Liver (tissue), 9 donors: ENCODE results near the gene UBE2L3. TPM values are rescaled to one million over a fixed set of nuclear protein-coding genes. Genes with fewer than 3 reads are reported as not detected.
"Not testable (repeated sequence)": the region's sequence is repeated elsewhere in the genome, so short reads cannot be mapped to it uniquely, and the experiment has no call there.

ENCODE experiments used
- DNase-seq: peaks from one replicate; pipeline ENCODE4 v3.0.0-alpha.2; 2017; ENCODE audit warnings: low spot score
- H3K27ac ChIP-seq, 2 donors: one replicate each; pipeline ENCODE4 v1.7.0; 2013; ENCODE audit warnings: inconsistent platforms in 2 of 2, low read length in 2 of 2, control low read depth in 1 of 2, low read depth in 1 of 2, mild to moderate bottlenecking in 1 of 2
- H3K27me3 ChIP-seq, 4 donors: one replicate each; pipeline versions ENCODE4 v1.6.1 to v1.7.0; 2013; ENCODE audit warnings: low read length in 3 of 4, inconsistent platforms in 1 of 4, mild to moderate bottlenecking in 1 of 4, moderate library complexity in 1 of 4; ENCODE audit not compliant: control insufficient read depth in 4 of 4, insufficient read depth in 4 of 4
- H3K36me3 ChIP-seq, 4 donors: one replicate each; pipeline versions ENCODE4 v1.6.1 to v1.7.0; 2013; ENCODE audit warnings: low read length in 3 of 4, mild to moderate bottlenecking in 3 of 4, low read depth in 1 of 4, moderate library complexity in 1 of 4; ENCODE audit not compliant: control insufficient read depth in 4 of 4, insufficient read depth in 3 of 4
- H3K4me1 ChIP-seq, 4 donors: one replicate each; pipeline versions ENCODE4 v1.6.1 to v1.7.0; 2013; ENCODE audit warnings: low read length in 3 of 4, mild to moderate bottlenecking in 3 of 4, moderate library complexity in 1 of 4; ENCODE audit not compliant: control insufficient read depth in 4 of 4, insufficient read depth in 4 of 4
- H3K4me3 ChIP-seq, 3 donors: one replicate each; pipeline versions ENCODE4 v1.6.1 to v1.7.0; 2013; ENCODE audit warnings: low read length in 3 of 3, control low read depth in 1 of 3, low read depth in 1 of 3, mild to moderate bottlenecking in 1 of 3
- H3K9ac ChIP-seq, 2 donors: one replicate each; pipeline ENCODE4 v1.7.0; 2013; ENCODE audit warnings: low read length in 2 of 2, mild to moderate bottlenecking in 2 of 2, moderate library complexity in 2 of 2, control low read depth in 1 of 2, low read depth in 1 of 2
- H3K9me3 ChIP-seq, 4 donors: one replicate each; pipeline versions ENCODE4 v1.6.1 to v1.7.0; 2013; ENCODE audit warnings: low read length in 3 of 4; ENCODE audit not compliant: control insufficient read depth in 4 of 4
- CTCF ChIP-seq: fragments of 150-350 bp; IDR thresholded peaks from 2 replicates; pipeline ENCODE4 v1.5.1; 2017; ENCODE audit warnings: improper control_type of control experiment, low read depth, low read length; ENCODE audit not compliant: missing input control
- EGR1 ChIP-seq, 2 donors: IDR thresholded peaks; 2 replicates each; pipeline ENCODE4 v1.6.1; 2016 to 2018; ENCODE audit warnings: antibody characterized with exemption in 2 of 2, low read depth in 2 of 2
- FOXA1 ChIP-seq: IDR thresholded peaks from 2 replicates; pipeline ENCODE4 v1.6.1; 2016; ENCODE audit warnings: antibody characterized with exemption
- FOXA2 ChIP-seq: IDR thresholded peaks from 2 replicates; pipeline ENCODE4 v1.6.1; 2016; ENCODE audit warnings: antibody characterized with exemption
- HNF4A ChIP-seq, 2 donors: conservative IDR thresholded peaks; 2 replicates each; pipeline ENCODE4 v1.6.1; 2016; ENCODE audit warnings: antibody characterized with exemption in 2 of 2, mild to moderate bottlenecking in 2 of 2
- HNF4G ChIP-seq: IDR thresholded peaks from 2 replicates; pipeline ENCODE4 v1.6.1; 2016; ENCODE audit warnings: antibody characterized with exemption
- JUND ChIP-seq, 2 donors: IDR thresholded peaks; 2 replicates each; pipeline ENCODE4 v1.6.1; 2016; ENCODE audit warnings: antibody characterized with exemption in 2 of 2
- MAX ChIP-seq: IDR thresholded peaks from 2 replicates; pipeline ENCODE4 v1.6.1; 2016; ENCODE audit warnings: antibody characterized with exemption
- NR2F2 ChIP-seq: IDR thresholded peaks from 2 replicates; pipeline ENCODE4 v1.6.1; 2016; ENCODE audit warnings: antibody characterized with exemption
- RAD21 ChIP-seq, 2 donors: IDR thresholded peaks; 2 replicates each; pipeline ENCODE4 v1.6.1; 2016; ENCODE audit warnings: antibody characterized with exemption in 2 of 2, mild to moderate bottlenecking in 2 of 2
- RXRA ChIP-seq, 2 donors: IDR thresholded peaks; 2 replicates each; pipeline ENCODE4 v1.6.1; 2017 to 2018; ENCODE audit warnings: antibody characterized with exemption in 2 of 2, mild to moderate bottlenecking in 1 of 2
- SP1 ChIP-seq: IDR thresholded peaks from 2 replicates; pipeline ENCODE4 v1.6.1; 2018; ENCODE audit warnings: antibody characterized with exemption, mild to moderate bottlenecking
- TAF1 ChIP-seq: conservative IDR thresholded peaks from 2 replicates; pipeline ENCODE4 v1.6.1; 2016; ENCODE audit warnings: antibody characterized with exemption, mild to moderate bottlenecking
- YY1 ChIP-seq: IDR thresholded peaks from 2 replicates; pipeline ENCODE4 v1.6.1; 2016; ENCODE audit warnings: antibody characterized with exemption, mild to moderate bottlenecking
- ZBTB33 ChIP-seq: IDR thresholded peaks from 2 replicates; pipeline ENCODE4 v1.6.1; 2016; ENCODE audit warnings: antibody characterized with exemption
- WGBS: extraction: QIAGEN DNeasy Blood & Tissue Kit; methylation state at CpG from one replicate; pipeline ENCODE4 v1.1.7; 2013; 5-methylcytosine and 5-hydroxymethylcytosine counted together
- polyA plus RNA-seq, 2 donors: library from polyadenylated mRNA; stranded (reverse) in 1 of 2; unstranded in 1 of 2; fragments of 200-250 nt in 1 of 2; fragments of >200 nt in 1 of 2; fragmentation: Nextera tagmentation in 1 of 2; extraction: Ambion mirVana in 1 of 2; gene quantifications; one replicate each; pipeline versions ENCODE4 v1.2.1 to v1.2.3, GENCODE V29; 2013 to 2015
- total RNA-seq, 2 donors: library from RNA; depleted of rRNA; stranded (reverse); fragments of >200 nt; gene quantifications; one replicate each; pipeline ENCODE4 v1.2.3, GENCODE V29; 2014
- TF ChIP-seq, protein P1 (sequence below): IDR thresholded peaks from 2 replicates; pipeline ENCODE4 v1.6.1; 2016; ENCODE audit warnings: antibody characterized with exemption
- TF ChIP-seq, protein P2 (sequence below): IDR thresholded peaks from 2 replicates; pipeline ENCODE4 v1.6.1; 2016; ENCODE audit warnings: antibody characterized with exemption, mild to moderate bottlenecking
- donor health status: healthy.
- donor health status: healthy.
- donor health status: healthy.
- donor health status: healthy.
- donor health status: healthy.

UBE2L3 gene
- total and polyA plus RNA-seq, 4 donors: 14.3 to 33.4 (median 19.8) TPM

GRCh38 chr22:21615731-21616130 is 48.2 kb downstream of the UBE2L3 start:
- WGBS: 78% methylated on average over 4 of the region's 4 CpGs
- no peak for TF ChIP-seq FOXA2
- no peak for TF ChIP-seq EGR1 (IDR thresholded peaks at IDR 0.05; ENCODE audit: low read depth in 2 of 2)
- TF ChIP-seq JUND (IDR thresholded peaks at IDR 0.05): no peak
- no peak for TF ChIP-seq CTCF
- TF ChIP-seq ZBTB33: no peak
- TF ChIP-seq RXRA (IDR thresholded peaks at IDR 0.05): no peak
- no peak for TF ChIP-seq TAF1
- TF ChIP-seq SP1: no peak
- no peak for TF ChIP-seq YY1
- TF ChIP-seq FOXA1: no peak
- TF ChIP-seq, protein P1, sequence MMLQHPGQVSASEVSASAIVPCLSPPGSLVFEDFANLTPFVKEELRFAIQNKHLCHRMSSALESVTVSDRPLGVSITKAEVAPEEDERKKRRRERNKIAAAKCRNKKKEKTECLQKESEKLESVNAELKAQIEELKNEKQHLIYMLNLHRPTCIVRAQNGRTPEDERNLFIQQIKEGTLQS: no peak
- TF ChIP-seq HNF4G: no peak
- TF ChIP-seq, protein P2, sequence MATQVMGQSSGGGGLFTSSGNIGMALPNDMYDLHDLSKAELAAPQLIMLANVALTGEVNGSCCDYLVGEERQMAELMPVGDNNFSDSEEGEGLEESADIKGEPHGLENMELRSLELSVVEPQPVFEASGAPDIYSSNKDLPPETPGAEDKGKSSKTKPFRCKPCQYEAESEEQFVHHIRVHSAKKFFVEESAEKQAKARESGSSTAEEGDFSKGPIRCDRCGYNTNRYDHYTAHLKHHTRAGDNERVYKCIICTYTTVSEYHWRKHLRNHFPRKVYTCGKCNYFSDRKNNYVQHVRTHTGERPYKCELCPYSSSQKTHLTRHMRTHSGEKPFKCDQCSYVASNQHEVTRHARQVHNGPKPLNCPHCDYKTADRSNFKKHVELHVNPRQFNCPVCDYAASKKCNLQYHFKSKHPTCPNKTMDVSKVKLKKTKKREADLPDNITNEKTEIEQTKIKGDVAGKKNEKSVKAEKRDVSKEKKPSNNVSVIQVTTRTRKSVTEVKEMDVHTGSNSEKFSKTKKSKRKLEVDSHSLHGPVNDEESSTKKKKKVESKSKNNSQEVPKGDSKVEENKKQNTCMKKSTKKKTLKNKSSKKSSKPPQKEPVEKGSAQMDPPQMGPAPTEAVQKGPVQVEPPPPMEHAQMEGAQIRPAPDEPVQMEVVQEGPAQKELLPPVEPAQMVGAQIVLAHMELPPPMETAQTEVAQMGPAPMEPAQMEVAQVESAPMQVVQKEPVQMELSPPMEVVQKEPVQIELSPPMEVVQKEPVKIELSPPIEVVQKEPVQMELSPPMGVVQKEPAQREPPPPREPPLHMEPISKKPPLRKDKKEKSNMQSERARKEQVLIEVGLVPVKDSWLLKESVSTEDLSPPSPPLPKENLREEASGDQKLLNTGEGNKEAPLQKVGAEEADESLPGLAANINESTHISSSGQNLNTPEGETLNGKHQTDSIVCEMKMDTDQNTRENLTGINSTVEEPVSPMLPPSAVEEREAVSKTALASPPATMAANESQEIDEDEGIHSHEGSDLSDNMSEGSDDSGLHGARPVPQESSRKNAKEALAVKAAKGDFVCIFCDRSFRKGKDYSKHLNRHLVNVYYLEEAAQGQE: no peak
- TF ChIP-seq RAD21 (IDR thresholded peaks at IDR 0.05): no peak
- no peak for TF ChIP-seq HNF4A (conservative IDR thresholded peaks at IDR 0.05)
- no peak for TF ChIP-seq NR2F2
- TF ChIP-seq MAX: no peak

GRCh38 chr22:21617337-21617736 is 49.8 kb downstream of the UBE2L3 start:
- H3K4me3 ChIP-seq, DNase-seq, H3K27me3 ChIP-seq, H3K27ac ChIP-seq, H3K4me1 ChIP-seq, H3K9me3 ChIP-seq, H3K9ac ChIP-seq: not testable (repeated sequence)
- 98% methylated on average over 6 of the region's 6 CpGs for WGBS
- H3K36me3 ChIP-seq: peaks cover 5 to 19% (median 8%) of the 10 kb centered on the region in 4 donors

More at GRCh38 chr22:21615731-21616130, 48.2 kb downstream of the UBE2L3 start:
- H3K4me3 ChIP-seq: no peak overlapping the region
- no peaks in the 10 kb centered on the region for H3K4me1 ChIP-seq
- H3K9ac ChIP-seq: no peak overlapping the region
- H3K27ac ChIP-seq: no peak overlapping the region
- no peak for DNase-seq
- H3K9me3 ChIP-seq: no peaks in the 10 kb centered on the region
- no peaks in the 10 kb centered on the region for H3K27me3 ChIP-seq
- peaks cover 3 to 30% (median 20%) of the 10 kb centered on the region in 4 donors for H3K36me3 ChIP-seq
